ENCODE measurements around the gene DHX15.

The DHX15 gene

GRCh38 chr4:24497221-24497620, 87.1 kb downstream of the DHX15 start:
- Histone ChIP-seq H3K36me3 (ENCODE audit: control insufficient read depth, low read length) (no peaks in the 10 kb centered on the region), H3K9me3 (ENCODE audit: control insufficient read depth, insufficient read depth, low read length) (no peaks in the 10 kb centered on the region), H3K4me1 (ENCODE audit: control insufficient read depth, low read length) (no peaks in the 10 kb centered on the region), H4K20me1 (ENCODE audit: control insufficient read depth, insufficient read depth, low read depth, low read length) (no peaks in the 10 kb centered on the region), H3K4me3 (ENCODE audit: low read length) (no peak overlapping the region), H3K27ac (ENCODE audit: low read depth, low read length) (no peak overlapping the region), H3K9me2 (replicated peaks; ENCODE audit: control insufficient read depth, low read length) (no peaks in the 10 kb centered on the region), H3K4me2 (ENCODE audit: low read length) (no peak overlapping the region), H3K27me3 (ENCODE audit: control insufficient read depth, low read length) (peaks cover 2% of the 10 kb centered on the region; the same call in 1 of the 2 replicates), H3K79me2 (ENCODE audit: control insufficient read depth, low read length) (no peaks in the 10 kb centered on the region), H3F3A (ENCODE audit: control insufficient read depth, insufficient read depth) (no peaks in the 10 kb centered on the region)
- TF ChIP-seq, protein P1, sequence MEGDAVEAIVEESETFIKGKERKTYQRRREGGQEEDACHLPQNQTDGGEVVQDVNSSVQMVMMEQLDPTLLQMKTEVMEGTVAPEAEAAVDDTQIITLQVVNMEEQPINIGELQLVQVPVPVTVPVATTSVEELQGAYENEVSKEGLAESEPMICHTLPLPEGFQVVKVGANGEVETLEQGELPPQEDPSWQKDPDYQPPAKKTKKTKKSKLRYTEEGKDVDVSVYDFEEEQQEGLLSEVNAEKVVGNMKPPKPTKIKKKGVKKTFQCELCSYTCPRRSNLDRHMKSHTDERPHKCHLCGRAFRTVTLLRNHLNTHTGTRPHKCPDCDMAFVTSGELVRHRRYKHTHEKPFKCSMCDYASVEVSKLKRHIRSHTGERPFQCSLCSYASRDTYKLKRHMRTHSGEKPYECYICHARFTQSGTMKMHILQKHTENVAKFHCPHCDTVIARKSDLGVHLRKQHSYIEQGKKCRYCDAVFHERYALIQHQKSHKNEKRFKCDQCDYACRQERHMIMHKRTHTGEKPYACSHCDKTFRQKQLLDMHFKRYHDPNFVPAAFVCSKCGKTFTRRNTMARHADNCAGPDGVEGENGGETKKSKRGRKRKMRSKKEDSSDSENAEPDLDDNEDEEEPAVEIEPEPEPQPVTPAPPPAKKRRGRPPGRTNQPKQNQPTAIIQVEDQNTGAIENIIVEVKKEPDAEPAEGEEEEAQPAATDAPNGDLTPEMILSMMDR (IDR thresholded peaks at IDR 0.05; ENCODE audit: low read depth, low read length, poor library complexity, severe bottlenecking) = no peak
- TF ChIP-seq EZH2phosphoT487 (IDR thresholded peaks at IDR 0.05; ENCODE audit: borderline replicate concordance, low read length) = no peak

- H3K4me1 ChIP-seq (ENCODE audit: control insufficient read depth, low read length) = no peaks in the 10 kb centered on the region
- H3K36me3 ChIP-seq (ENCODE audit: control insufficient read depth, low read length) = no peaks in the 10 kb centered on the region
- TF ChIP-seq, protein P1 (IDR thresholded peaks at IDR 0.05; ENCODE audit: low read depth, low read length, poor library complexity, severe bottlenecking) = no peak
- no peak for TF ChIP-seq EZH2phosphoT487 (IDR thresholded peaks at IDR 0.05; ENCODE audit: borderline replicate concordance, low read length)
- no peaks in the 10 kb centered on the region for H3F3A ChIP-seq (ENCODE audit: control insufficient read depth, insufficient read depth)
- H3K4me2 ChIP-seq (ENCODE audit: low read length) = no peak overlapping the region
- no peaks in the 10 kb centered on the region for H3K9me2 ChIP-seq (replicated peaks; ENCODE audit: control insufficient read depth, low read length)
- no peak overlapping the region for H3K27ac ChIP-seq (ENCODE audit: low read depth, low read length)
- H3K4me3 ChIP-seq (ENCODE audit: low read length) = no peak overlapping the region
- peaks cover 2% of the 10 kb centered on the region; the same call in 1 of the 2 replicates for H3K27me3 ChIP-seq (ENCODE audit: control insufficient read depth, low read length)
- H3K9me3 ChIP-seq (ENCODE audit: control insufficient read depth, insufficient read depth, low read length) = no peaks in the 10 kb centered on the region
- no peaks in the 10 kb centered on the region for H3K79me2 ChIP-seq (ENCODE audit: control insufficient read depth, low read length)
- no peaks in the 10 kb centered on the region for H4K20me1 ChIP-seq (ENCODE audit: control insufficient read depth, insufficient read depth, low read depth, low read length)
These were observed 87.8 kb downstream of the DHX15 start for GRCh38 chr4:24496597-24496996.

GRCh38 chr4:24495388-24495787, 89.0 kb downstream of the DHX15 start:
- H3K27me3 ChIP-seq (ENCODE audit: control insufficient read depth, low read length) = peaks cover 2% of the 10 kb centered on the region; the same call in 1 of the 2 replicates
- H3K4me2 ChIP-seq (ENCODE audit: low read length) = no peak overlapping the region
- H3K36me3 ChIP-seq (ENCODE audit: control insufficient read depth, low read length) = no peaks in the 10 kb centered on the region
- H3K4me1 ChIP-seq (ENCODE audit: control insufficient read depth, low read length) = no peaks in the 10 kb centered on the region
- H3F3A ChIP-seq (ENCODE audit: control insufficient read depth, insufficient read depth) = no peaks in the 10 kb centered on the region
- H3K27ac ChIP-seq (ENCODE audit: low read depth, low read length) = no peak overlapping the region
- TF ChIP-seq EZH2phosphoT487 (IDR thresholded peaks at IDR 0.05; ENCODE audit: borderline replicate concordance, low read length) = no peak
- TF ChIP-seq, protein P1 (IDR thresholded peaks at IDR 0.05; ENCODE audit: low read depth, low read length, poor library complexity, severe bottlenecking) = no peak
- no peaks in the 10 kb centered on the region for H3K79me2 ChIP-seq (ENCODE audit: control insufficient read depth, low read length)
- H4K20me1 ChIP-seq (ENCODE audit: control insufficient read depth, insufficient read depth, low read depth, low read length) = no peaks in the 10 kb centered on the region
- H3K9me3 ChIP-seq (ENCODE audit: control insufficient read depth, insufficient read depth, low read length) = no peaks in the 10 kb centered on the region
- no peaks in the 10 kb centered on the region for H3K9me2 ChIP-seq (replicated peaks; ENCODE audit: control insufficient read depth, low read length)
- no peak overlapping the region for H3K4me3 ChIP-seq (ENCODE audit: low read length)
